Ascending aorta (tissue), 2 donors: ENCODE data around the gene ARHGAP23. TPM values are rescaled to one million over a fixed set of nuclear protein-coding genes. Genes with fewer than 3 reads are reported as not detected.
A peak's percentile ranks its signal among the peaks of the same experiment; 100 is the strongest.

Experiments
- DNase-seq, 2 donors: peaks; one replicate each; pipeline ENCODE4 v3.0.0-alpha.2; 2019; ENCODE audit warnings: low spot score in 2 of 2
- H3K27ac ChIP-seq, 2 donors: fragments of 200-600 bp; sonication (generic); one replicate each; pipeline ENCODE4 v1.5.1; 2016 to 2017; ENCODE audit warnings: mild to moderate bottlenecking in 1 of 2
- H3K27me3 ChIP-seq: fragments of 200-600 bp; sonication (generic); one replicate; pipeline ENCODE4 v1.5.1; 2017
- H3K36me3 ChIP-seq, 2 donors: fragments of 200-600 bp; sonication (generic); one replicate each; pipeline ENCODE4 v1.5.1; 2016
- H3K4me1 ChIP-seq, 2 donors: fragments of 200-600 bp; sonication (generic); one replicate each; pipeline ENCODE4 v1.5.1; 2016 to 2017; ENCODE audit warnings: mild to moderate bottlenecking in 1 of 2
- H3K4me3 ChIP-seq, 2 donors: fragments of 200-600 bp; sonication (generic); one replicate each; pipeline ENCODE4 v1.5.1; 2016 to 2017; ENCODE audit warnings: mild to moderate bottlenecking in 1 of 2
- H3K9me3 ChIP-seq, 2 donors: fragments of 200-600 bp; sonication (generic); one replicate each; pipeline ENCODE4 v1.5.1; 2016
- CTCF ChIP-seq, 3 experiments: fragments of 200-600 bp in 2 of 3; fragments of 450-650 bp in 1 of 3; sonication (generic) in 2 of 3; IDR thresholded peaks; one replicate each; pipeline ENCODE4 v1.5.1; 2016 to 2019; ENCODE audit warnings: antibody characterized with exemption in 3 of 3, mild to moderate bottlenecking in 1 of 3, moderate library complexity in 1 of 3
- intact Hi-C: fragments of 100-400 bp; cut with DNase I; formaldehyde crosslinking; loops from one replicate; pipeline ENCODE4 v1.15.1; 2023
- total RNA-seq: library from RNA; depleted of rRNA; stranded (reverse); fragments of >200 nt; gene quantifications from one replicate; pipeline ENCODE4 v1.1.0, GENCODE V29; 2016

Gene ARHGAP23
- total RNA-seq, 1 donor from 2014 or later, result 89.0 TPM

DNA sequence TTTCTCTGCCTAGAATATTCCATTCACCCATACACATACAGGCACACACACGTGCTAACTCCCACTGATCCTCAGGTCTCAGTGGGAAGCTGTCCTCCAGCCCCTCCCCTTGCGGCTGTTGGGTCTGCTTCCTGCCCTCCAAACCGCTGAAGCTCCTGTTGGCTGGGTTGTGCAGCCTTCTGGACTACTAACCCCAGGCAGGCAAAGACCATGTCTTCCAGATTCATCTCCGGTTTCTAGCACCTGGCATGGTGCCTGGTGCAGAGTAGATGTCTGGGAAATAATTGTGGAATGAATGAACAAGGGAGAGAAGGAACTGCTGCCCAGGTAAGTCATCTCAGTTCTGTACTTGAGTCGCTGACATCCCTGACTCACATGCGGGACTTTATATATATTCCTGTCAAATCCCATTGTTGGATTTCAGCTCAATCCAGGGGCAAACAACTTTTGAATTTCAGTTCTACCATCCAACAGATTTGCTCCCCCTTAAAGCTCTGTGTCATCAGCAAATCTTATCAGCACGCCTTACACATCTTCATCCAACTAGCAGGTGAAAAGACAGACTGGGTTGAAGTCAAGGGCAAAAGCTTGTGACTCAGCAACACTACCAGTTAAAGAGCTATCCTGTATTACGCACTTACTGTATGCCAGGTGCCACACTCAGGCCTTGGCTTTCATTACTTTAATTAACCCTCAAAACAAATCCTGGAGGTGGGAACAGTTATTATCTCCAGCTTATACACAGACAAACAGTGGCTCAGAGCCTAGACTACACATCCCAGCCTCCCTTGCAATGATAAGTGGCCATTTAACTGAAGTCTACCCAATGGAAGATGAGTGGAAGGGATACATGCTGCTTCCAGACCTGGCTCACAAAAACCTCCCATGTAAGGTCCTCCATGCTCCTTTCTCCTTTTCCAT lies 126.4 kb downstream of the ARHGAP23 start:
- H3K4me3 ChIP-seq, result no peak overlapping the region
- intact Hi-C loops, result no loop called here
- H3K27me3 ChIP-seq, result peaks cover 5% of the 10 kb centered on the region
- DNase-seq, result no peak
- H3K9me3 ChIP-seq, result no peaks in the 10 kb centered on the region
- peaks cover 7 to 14% of the 10 kb centered on the region in 2 donors for H3K4me1 ChIP-seq
- no peaks in the 10 kb centered on the region for H3K36me3 ChIP-seq
- H3K27ac ChIP-seq, result no peak overlapping the region
- TF ChIP-seq CTCF (IDR thresholded peaks at IDR 0.05), result no peak

DNA sequence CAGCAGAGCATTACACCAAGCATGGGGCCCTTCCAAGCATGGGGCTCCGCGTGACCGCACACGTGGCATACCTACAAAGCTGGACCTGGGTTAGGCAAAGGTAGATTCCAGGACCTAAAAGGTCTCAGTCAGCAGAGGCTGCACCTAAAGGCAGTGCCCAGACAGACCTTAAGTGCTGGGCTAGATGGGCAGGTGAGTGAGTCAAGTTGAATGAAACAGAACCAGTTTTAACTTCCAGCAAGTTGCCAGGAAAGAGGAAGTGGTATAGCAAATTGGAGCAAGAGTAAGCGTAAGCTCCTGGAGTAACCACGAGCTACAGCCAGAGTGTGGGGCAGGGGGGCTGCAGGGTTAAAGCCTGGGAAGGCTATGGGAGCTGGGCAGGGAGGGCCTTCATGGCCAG lies 128.0 kb downstream of the ARHGAP23 start:
- peaks cover 21% of the 10 kb centered on the region for H3K27me3 ChIP-seq
- H3K4me3 ChIP-seq, result no peak overlapping the region
- TF ChIP-seq CTCF (IDR thresholded peaks at IDR 0.05), result no peak
- intact Hi-C loops, result no loop called here
- no peak for DNase-seq
- peaks cover 7 to 14% of the 10 kb centered on the region in 2 donors for H3K4me1 ChIP-seq
- H3K9me3 ChIP-seq, result no peaks in the 10 kb centered on the region
- no peak overlapping the region for H3K27ac ChIP-seq
- H3K36me3 ChIP-seq, result no peaks in the 10 kb centered on the region

DNA sequence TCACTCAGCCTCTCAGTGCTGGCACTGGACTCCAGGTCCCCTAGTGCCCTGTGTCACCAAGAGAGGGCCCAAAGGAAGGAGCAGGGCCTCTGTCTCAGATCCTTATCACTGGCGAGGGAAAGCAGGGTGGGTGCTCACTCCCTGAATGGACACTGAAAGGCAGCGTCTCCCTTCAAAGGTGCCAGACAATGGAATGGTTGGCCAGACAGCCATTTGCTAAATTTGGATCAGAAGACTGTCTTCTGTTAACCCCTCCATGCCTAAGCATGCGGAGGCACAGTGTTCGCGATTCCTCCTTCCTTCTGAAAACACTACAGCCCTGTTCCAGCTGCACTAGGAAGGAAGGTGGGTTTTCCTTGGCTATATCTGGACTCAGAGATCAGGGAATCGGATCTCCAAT lies 129.1 kb downstream of the ARHGAP23 start:
- peaks cover 32% of the 10 kb centered on the region for H3K27me3 ChIP-seq
- peak overlapping the region in 1 of 2 donors; percentile 58 for H3K4me3 ChIP-seq
- no peaks in the 10 kb centered on the region for H3K9me3 ChIP-seq
- no peak for DNase-seq
- no peaks in the 10 kb centered on the region for H3K36me3 ChIP-seq
- intact Hi-C loops, result no loop called here
- TF ChIP-seq CTCF (IDR thresholded peaks at IDR 0.05), result no peak
- H3K27ac ChIP-seq, result no peak overlapping the region
- peaks cover 7 to 14% of the 10 kb centered on the region in 2 donors for H3K4me1 ChIP-seq

- Histone ChIP-seq H3K4me3 (peak overlapping the region; percentile 35 to 58), H3K27me3 (peaks cover 39% of the 10 kb centered on the region), H3K36me3 (no peaks in the 10 kb centered on the region), H3K27ac (no peak overlapping the region), H3K4me1 (peaks cover 7 to 14% of the 10 kb centered on the region in 2 donors), H3K9me3 (no peaks in the 10 kb centered on the region)
- intact Hi-C loops, result loop anchor here (1.0 kb wide), 2 partner anchors 26 to 109 kb away; no protein-coding TSS in a partner anchor
- DNase-seq, result peak; percentile 67 to 93
- TF ChIP-seq CTCF (IDR thresholded peaks at IDR 0.05), result peak; percentile 86 to 92 (median 90)
Observed at GRCh38 chr17:38557836-38558727, 129.8 kb downstream of the ARHGAP23 start.

DNA sequence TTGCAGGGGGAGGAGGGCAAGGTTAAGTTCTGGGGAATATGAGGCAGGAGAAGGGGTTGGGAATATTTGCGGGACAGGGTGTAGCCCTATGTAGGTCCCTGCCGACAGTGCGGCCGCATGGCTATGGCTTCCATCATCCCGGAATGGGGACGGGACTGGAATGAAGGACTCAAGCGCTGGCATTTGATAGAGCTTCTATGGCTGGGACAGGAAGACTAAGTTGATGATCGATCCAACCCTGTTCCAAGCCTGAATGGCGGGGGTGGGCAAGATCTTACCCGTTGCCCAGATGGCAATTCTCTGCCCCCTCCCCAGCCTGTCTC lies 130.4 kb downstream of the ARHGAP23 start:
- Histone ChIP-seq H3K9me3 (no peaks in the 10 kb centered on the region), H3K36me3 (no peaks in the 10 kb centered on the region), H3K27ac (no peak overlapping the region), H3K4me3 (peak overlapping the region; percentile 35 to 58), H3K4me1 (peaks cover 7 to 14% of the 10 kb centered on the region in 2 donors), H3K27me3 (peaks cover 43% of the 10 kb centered on the region)
- TF ChIP-seq CTCF (IDR thresholded peaks at IDR 0.05), result no peak
- DNase-seq, result no peak
- intact Hi-C loops, result loop anchor here (1.0 kb wide), 2 partner anchors 26 to 109 kb away; no protein-coding TSS in a partner anchor
